Gastrocnemius medialis (tissue), 4 donors: ENCODE results near the gene PAX5.

Experiments used
- POLR2A ChIP-seq, 2 donors: fragments of 450-650 bp; IDR thresholded peaks; one replicate each; pipeline ENCODE4 v1.6.1; 2017; ENCODE audit warnings: antibody characterized with exemption in 2 of 2, mild to moderate bottlenecking in 2 of 2, moderate library complexity in 2 of 2
- TF ChIP-seq, protein P1 (sequence below), 5 experiments: fragments of 450-650 bp in 3 of 5; fragments of 200-600 bp in 2 of 5; sonication (generic) in 2 of 5; IDR thresholded peaks in 4 of 5; conservative IDR thresholded peaks in 1 of 5; 1 replicate in 4 of 5; 2 replicates in 1 of 5; pipeline ENCODE4 v1.5.1; 2016 to 2019; ENCODE audit warnings: antibody characterized with exemption in 5 of 5, mild to moderate bottlenecking in 3 of 5, moderate library complexity in 3 of 5

DNA sequence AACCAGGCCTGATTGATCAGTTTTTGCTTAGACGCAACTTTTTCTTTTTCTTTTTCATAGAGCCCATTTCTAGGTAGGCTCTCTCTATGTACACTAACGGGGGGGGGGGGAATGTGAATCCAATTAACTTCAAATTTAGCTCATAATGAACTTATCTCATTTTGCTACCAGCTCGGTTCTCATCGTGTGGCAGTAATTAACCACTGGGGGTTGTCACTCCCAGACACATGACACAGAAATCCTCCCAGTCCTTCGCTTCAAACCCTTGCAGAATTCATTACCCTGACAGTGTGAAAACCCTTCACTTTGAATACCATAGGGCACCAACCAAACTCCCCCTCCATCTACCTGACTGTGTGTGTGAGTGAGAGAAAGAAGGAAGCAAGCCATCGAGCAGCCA lies 144.2 kb downstream of the PAX5 start:
- TF ChIP-seq, protein P1, sequence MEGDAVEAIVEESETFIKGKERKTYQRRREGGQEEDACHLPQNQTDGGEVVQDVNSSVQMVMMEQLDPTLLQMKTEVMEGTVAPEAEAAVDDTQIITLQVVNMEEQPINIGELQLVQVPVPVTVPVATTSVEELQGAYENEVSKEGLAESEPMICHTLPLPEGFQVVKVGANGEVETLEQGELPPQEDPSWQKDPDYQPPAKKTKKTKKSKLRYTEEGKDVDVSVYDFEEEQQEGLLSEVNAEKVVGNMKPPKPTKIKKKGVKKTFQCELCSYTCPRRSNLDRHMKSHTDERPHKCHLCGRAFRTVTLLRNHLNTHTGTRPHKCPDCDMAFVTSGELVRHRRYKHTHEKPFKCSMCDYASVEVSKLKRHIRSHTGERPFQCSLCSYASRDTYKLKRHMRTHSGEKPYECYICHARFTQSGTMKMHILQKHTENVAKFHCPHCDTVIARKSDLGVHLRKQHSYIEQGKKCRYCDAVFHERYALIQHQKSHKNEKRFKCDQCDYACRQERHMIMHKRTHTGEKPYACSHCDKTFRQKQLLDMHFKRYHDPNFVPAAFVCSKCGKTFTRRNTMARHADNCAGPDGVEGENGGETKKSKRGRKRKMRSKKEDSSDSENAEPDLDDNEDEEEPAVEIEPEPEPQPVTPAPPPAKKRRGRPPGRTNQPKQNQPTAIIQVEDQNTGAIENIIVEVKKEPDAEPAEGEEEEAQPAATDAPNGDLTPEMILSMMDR (IDR thresholded peaks at IDR 0.05 in 4 of 5, conservative IDR thresholded peaks at IDR 0.05 in 1 of 5): no peak
- no peak for TF ChIP-seq POLR2A (IDR thresholded peaks at IDR 0.05)
